RWPE2 (cell line): Measurements from ENCODE around the gene DENND1A.

Experiments
- ATAC-seq: fragments of 200-7000 bp; cut with Tn5 transposase; 3 replicates; pipeline ENCODE4 v1.9.1; 2021; ENCODE audit warnings: low read depth
- DNase-seq: peaks from one replicate; pipeline ENCODE4 v3.0.0-alpha.2; 2020; ENCODE audit warnings: low spot score
- H3K27ac ChIP-seq: fragments of 450-650 bp; 2 replicates; pipeline ENCODE4 v1.5.1; 2017; ENCODE audit warnings: mild to moderate bottlenecking; ENCODE audit not compliant: poor library complexity, severe bottlenecking
- H3K27me3 ChIP-seq: fragments of 250-450 bp; sonication (Bioruptor Pico); 2 replicates; pipeline ENCODE4 v1.5.1; 2021; ENCODE audit warnings: mild to moderate bottlenecking, moderate library complexity; ENCODE audit not compliant: insufficient read depth, poor library complexity, severe bottlenecking
- H3K36me3 ChIP-seq: fragments of 250-450 bp; sonication (Bioruptor Pico); 2 replicates; pipeline ENCODE4 v1.5.1; 2020; ENCODE audit warnings: low read depth, mild to moderate bottlenecking, moderate library complexity
- H3K4me1 ChIP-seq: fragments of 250-450 bp; sonication (Bioruptor Pico); 2 replicates; pipeline ENCODE4 v1.5.1; 2021; ENCODE audit warnings: mild to moderate bottlenecking, moderate library complexity; ENCODE audit not compliant: insufficient read depth, poor library complexity, severe bottlenecking
- H3K4me3 ChIP-seq: fragments of 250-450 bp; sonication (Bioruptor Pico); 2 replicates; pipeline ENCODE4 v1.5.1; 2021; ENCODE audit warnings: mild to moderate bottlenecking, moderate library complexity; ENCODE audit not compliant: severe bottlenecking
- H3K9me3 ChIP-seq: fragments of 250-450 bp; sonication (Bioruptor Pico); 2 replicates; pipeline ENCODE4 v1.5.1; 2021; ENCODE audit warnings: mild to moderate bottlenecking, moderate library complexity; ENCODE audit not compliant: severe bottlenecking
- TF ChIP-seq, protein P1 (sequence below): fragments of 450-650 bp; IDR thresholded peaks from one replicate; pipeline ENCODE4 v1.5.1; 2017; ENCODE audit warnings: mild to moderate bottlenecking, moderate library complexity; ENCODE audit not compliant: poor library complexity, severe bottlenecking

DENND1A gene

DNA sequence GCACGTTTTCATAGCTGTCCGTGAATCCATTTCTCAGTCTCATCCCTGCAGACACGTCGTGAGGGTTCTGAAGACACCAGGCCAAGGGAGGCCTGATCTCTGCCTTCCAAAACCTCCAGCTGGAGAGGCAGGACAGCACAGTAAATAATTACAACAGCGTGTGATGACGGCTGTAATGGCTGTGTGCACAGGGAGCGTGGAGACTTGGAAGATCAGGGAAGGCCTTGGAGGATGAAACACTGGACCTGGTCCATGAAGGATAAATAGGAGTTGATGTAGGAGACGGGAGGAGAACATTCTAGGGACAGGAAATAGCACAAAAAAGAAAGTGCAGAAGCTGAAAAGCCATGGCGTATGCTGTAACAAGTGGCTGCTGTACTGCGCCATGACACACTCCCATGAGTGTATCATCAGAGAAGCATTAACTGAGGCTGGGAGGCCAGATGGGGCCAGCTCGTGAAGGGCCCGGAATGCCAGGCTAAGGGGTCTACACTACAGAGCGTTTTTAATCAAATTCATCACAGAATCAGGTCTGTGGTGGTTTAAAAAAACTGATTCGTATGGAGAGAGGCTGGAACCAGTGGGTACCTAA, 476.8 kb downstream of the DENND1A start:
- Histone ChIP-seq H3K4me3 (no peak overlapping the region), H3K4me1 (no peaks in the 10 kb centered on the region), H3K27me3 (no peaks in the 10 kb centered on the region), H3K36me3 (no peaks in the 10 kb centered on the region), H3K27ac (no peak overlapping the region), H3K9me3 (no peaks in the 10 kb centered on the region)
- no peak for DNase-seq
- TF ChIP-seq, protein P1, sequence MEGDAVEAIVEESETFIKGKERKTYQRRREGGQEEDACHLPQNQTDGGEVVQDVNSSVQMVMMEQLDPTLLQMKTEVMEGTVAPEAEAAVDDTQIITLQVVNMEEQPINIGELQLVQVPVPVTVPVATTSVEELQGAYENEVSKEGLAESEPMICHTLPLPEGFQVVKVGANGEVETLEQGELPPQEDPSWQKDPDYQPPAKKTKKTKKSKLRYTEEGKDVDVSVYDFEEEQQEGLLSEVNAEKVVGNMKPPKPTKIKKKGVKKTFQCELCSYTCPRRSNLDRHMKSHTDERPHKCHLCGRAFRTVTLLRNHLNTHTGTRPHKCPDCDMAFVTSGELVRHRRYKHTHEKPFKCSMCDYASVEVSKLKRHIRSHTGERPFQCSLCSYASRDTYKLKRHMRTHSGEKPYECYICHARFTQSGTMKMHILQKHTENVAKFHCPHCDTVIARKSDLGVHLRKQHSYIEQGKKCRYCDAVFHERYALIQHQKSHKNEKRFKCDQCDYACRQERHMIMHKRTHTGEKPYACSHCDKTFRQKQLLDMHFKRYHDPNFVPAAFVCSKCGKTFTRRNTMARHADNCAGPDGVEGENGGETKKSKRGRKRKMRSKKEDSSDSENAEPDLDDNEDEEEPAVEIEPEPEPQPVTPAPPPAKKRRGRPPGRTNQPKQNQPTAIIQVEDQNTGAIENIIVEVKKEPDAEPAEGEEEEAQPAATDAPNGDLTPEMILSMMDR, result no peak
- ATAC-seq, result no peak

DNA sequence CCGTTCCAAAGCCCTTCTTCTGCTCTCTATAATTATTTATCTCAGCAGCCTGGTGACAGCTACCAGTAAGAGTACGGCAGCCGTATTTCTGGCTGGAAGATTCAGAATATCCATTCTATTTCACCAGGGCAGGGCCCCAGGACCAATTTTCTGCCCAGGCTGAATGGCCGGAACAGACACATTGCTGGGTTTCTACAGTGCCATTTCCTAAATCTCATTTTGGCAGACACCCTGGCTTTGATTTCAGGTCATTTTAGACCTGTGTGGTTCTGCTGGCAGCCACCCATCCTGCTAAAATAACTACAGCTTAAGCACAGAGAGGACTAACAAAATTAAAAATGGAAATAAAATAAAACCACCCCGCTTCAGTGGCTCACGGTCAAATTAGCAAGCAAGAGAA, 478.9 kb downstream of the DENND1A start:
- no peak for ATAC-seq

DNA sequence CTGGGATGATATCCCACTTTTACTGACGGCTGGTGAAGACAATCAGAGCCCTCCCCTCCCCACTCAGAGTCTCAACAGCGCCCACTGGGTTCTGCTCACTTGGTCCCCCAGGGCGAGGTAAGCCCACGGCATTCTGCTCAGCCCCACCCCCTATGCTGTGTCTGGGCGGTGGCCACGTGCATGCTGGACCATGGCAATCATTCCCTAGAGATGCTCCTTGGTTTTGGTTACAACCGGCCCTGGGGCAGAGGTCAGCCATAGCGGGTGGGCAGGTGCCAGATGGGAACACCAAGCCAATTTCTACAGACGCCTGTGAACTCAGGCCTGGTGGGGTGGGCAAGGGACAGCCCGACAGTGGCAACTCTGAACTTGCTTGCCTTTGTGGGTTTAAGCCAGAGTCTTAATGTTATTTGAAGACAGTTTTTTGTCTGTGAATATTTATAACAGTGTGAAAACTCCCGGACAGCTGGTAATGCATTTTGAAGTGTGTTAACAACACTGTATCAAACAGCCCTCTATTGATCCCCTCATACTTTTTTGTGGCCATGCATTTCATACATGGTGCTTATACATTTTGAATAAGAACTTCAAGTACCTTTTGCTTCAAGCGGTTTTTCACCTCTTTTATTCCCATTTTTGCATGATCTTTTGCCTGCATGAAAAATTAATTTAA, 479.7 kb downstream of the DENND1A start:
- ATAC-seq, result no peak
- Histone ChIP-seq H3K27ac (no peak overlapping the region), H3K9me3 (no peaks in the 10 kb centered on the region), H3K4me3 (no peak overlapping the region), H3K36me3 (no peaks in the 10 kb centered on the region), H3K27me3 (no peaks in the 10 kb centered on the region), H3K4me1 (no peaks in the 10 kb centered on the region)
- TF ChIP-seq, protein P1, result no peak
- no peak for DNase-seq

More for the DNA sequence above, 478.9 kb downstream of the DENND1A start:
- Histone ChIP-seq H3K9me3 (no peaks in the 10 kb centered on the region), H3K36me3 (no peaks in the 10 kb centered on the region), H3K27ac (no peak overlapping the region), H3K4me3 (no peak overlapping the region), H3K27me3 (no peaks in the 10 kb centered on the region), H3K4me1 (no peaks in the 10 kb centered on the region)
- no peak for DNase-seq
- TF ChIP-seq, protein P1, result no peak

DNA sequence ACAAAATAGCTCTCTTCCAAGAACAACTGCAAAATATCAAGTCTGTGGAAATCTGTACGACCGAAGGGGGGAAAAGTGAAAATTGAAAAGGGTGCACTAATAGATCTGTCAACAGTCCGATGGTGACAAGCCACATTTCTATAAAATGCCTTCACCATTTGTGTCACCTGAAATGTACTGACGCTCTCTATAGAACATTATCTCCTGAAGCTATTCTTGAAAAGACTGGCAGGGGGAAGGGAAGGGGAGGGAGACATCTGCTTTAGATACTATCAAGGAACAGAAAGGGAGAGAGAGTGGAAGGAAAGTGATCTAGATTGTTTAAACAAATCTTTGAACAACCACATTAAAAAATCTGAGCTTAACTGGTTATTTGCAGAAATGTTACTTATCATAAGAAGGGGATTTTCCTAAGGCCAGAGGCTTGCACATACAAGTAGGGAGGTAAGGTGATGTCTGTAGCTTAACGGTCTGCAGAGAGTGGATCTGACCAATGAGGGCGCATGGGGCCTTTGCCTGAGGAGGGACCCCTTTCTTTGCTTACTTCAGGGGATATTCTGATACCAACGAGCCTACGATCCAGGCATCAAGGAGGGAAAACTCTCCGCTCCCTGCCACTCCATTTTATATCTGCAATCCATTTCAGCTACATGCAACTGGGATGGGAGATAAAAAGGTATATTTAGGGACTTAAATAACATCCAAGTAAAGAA, 481.8 kb downstream of the DENND1A start:
- TF ChIP-seq, protein P1, result no peak
- H3K27me3 ChIP-seq, result no peaks in the 10 kb centered on the region

More for the DNA sequence above, 481.8 kb downstream of the DENND1A start:
- H3K4me3 ChIP-seq, result no peak overlapping the region
- no peaks in the 10 kb centered on the region for H3K9me3 ChIP-seq
- no peaks in the 10 kb centered on the region for H3K4me1 ChIP-seq
- DNase-seq, result no peak
- no peak for ATAC-seq
- H3K36me3 ChIP-seq, result no peaks in the 10 kb centered on the region
- no peak overlapping the region for H3K27ac ChIP-seq
